ENCODE results near the gene PPP1R16B.
"Not testable (repeated sequence)": the region's sequence is repeated elsewhere in the genome, so short reads cannot be mapped to it uniquely, and the experiment has no call there.

DNA sequence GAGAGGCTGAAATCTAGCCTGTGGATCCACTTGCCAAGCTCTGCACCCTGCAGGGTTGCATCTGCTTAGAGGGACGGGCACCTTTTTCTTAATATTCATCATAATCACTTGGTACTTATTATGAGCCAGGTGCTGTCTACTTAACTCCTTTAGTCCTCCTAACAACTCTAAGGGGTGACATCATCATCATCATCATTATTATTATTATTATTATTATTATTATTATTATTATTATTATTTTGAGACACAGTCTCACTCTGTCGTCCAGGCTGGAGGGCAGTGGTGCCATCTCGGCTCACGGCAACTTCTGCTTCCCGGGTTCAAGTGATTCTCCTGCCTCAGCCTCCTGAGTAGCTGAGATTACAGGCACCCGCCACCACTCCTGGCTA is 8.1 kb downstream of the PPP1R16B start:
- not testable (repeated sequence) for TF ChIP-seq POLR2A, POLR2AphosphoS5 (IDR thresholded peaks at IDR 0.05)
- TF ChIP-seq, protein P1, sequence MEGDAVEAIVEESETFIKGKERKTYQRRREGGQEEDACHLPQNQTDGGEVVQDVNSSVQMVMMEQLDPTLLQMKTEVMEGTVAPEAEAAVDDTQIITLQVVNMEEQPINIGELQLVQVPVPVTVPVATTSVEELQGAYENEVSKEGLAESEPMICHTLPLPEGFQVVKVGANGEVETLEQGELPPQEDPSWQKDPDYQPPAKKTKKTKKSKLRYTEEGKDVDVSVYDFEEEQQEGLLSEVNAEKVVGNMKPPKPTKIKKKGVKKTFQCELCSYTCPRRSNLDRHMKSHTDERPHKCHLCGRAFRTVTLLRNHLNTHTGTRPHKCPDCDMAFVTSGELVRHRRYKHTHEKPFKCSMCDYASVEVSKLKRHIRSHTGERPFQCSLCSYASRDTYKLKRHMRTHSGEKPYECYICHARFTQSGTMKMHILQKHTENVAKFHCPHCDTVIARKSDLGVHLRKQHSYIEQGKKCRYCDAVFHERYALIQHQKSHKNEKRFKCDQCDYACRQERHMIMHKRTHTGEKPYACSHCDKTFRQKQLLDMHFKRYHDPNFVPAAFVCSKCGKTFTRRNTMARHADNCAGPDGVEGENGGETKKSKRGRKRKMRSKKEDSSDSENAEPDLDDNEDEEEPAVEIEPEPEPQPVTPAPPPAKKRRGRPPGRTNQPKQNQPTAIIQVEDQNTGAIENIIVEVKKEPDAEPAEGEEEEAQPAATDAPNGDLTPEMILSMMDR (IDR thresholded peaks at IDR 0.05): not testable (repeated sequence)

Data from transverse colon (tissue), 4 donors.